ENCODE measurements around the gene HDHD2.

GRCh38 chr18:47118981-47119380, 31.3 kb downstream of the HDHD2 start:
- TF ChIP-seq, protein P1, sequence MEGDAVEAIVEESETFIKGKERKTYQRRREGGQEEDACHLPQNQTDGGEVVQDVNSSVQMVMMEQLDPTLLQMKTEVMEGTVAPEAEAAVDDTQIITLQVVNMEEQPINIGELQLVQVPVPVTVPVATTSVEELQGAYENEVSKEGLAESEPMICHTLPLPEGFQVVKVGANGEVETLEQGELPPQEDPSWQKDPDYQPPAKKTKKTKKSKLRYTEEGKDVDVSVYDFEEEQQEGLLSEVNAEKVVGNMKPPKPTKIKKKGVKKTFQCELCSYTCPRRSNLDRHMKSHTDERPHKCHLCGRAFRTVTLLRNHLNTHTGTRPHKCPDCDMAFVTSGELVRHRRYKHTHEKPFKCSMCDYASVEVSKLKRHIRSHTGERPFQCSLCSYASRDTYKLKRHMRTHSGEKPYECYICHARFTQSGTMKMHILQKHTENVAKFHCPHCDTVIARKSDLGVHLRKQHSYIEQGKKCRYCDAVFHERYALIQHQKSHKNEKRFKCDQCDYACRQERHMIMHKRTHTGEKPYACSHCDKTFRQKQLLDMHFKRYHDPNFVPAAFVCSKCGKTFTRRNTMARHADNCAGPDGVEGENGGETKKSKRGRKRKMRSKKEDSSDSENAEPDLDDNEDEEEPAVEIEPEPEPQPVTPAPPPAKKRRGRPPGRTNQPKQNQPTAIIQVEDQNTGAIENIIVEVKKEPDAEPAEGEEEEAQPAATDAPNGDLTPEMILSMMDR (IDR thresholded peaks at IDR 0.05 in 8 of 11, conservative IDR thresholded peaks at IDR 0.05 in 3 of 11), result no peak
- TF ChIP-seq POLR2A (IDR thresholded peaks at IDR 0.05) (no peak), POLR2AphosphoS5 (IDR thresholded peaks at IDR 0.05) (no peak)

Measured in spleen (tissue), 7 donors.